Measurements from ENCODE around the gene SRL.

DNA sequence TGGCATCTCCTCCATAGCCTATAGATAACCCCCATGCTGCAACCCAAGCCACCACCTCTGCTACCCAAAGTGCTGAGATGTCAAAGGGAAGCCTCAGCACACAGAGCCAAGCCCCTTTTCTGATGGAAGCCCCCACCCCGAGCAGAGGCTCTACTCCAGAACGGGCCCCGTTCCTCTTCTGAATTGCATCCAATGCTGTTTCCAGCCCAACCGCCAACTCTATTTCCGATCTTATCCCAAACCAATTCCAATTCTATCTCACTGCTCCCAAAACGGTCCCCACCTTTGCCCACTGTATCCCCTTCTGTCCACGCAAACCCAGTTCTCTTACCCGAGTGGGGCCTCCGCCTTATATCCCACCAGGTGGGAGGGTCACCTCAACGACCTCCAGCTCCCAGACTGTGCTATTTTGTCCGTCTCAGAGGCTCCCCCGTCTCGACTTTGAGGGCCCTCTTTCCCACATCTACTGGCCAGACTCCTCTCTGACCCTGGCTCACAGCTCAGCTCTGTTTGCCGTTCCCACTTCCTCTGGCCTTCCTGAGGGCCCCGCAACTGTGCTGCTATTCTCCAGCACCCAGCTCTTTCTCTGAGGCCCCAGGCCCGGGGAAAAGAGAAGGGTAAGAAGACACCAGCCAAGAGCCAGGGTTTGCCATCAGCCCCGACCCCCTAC, 487 bp downstream of the SRL start:
- no peak for TF ChIP-seq POLR2A (IDR thresholded peaks at IDR 0.05)
- TF ChIP-seq, protein P1, sequence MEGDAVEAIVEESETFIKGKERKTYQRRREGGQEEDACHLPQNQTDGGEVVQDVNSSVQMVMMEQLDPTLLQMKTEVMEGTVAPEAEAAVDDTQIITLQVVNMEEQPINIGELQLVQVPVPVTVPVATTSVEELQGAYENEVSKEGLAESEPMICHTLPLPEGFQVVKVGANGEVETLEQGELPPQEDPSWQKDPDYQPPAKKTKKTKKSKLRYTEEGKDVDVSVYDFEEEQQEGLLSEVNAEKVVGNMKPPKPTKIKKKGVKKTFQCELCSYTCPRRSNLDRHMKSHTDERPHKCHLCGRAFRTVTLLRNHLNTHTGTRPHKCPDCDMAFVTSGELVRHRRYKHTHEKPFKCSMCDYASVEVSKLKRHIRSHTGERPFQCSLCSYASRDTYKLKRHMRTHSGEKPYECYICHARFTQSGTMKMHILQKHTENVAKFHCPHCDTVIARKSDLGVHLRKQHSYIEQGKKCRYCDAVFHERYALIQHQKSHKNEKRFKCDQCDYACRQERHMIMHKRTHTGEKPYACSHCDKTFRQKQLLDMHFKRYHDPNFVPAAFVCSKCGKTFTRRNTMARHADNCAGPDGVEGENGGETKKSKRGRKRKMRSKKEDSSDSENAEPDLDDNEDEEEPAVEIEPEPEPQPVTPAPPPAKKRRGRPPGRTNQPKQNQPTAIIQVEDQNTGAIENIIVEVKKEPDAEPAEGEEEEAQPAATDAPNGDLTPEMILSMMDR (IDR thresholded peaks at IDR 0.05) = no peak
